Measurements from ENCODE around the gene PTPN2. TPM values are rescaled to one million over a fixed set of nuclear protein-coding genes. Genes with fewer than 3 reads are reported as not detected.

The PTPN2 gene
- total RNA-seq, 2 donors from 2014 or later, result 32.2 to 34.3 TPM

GRCh38 chr18:12872408-12872807 lies 11.6 kb downstream of the PTPN2 start:
- DNase-seq, result no peak
- TF ChIP-seq CTCF (IDR thresholded peaks at IDR 0.05), result no peak
- Histone ChIP-seq H3K27me3 (no peaks in the 10 kb centered on the region), H3K27ac (no peak overlapping the region), H3K36me3 (no peaks in the 10 kb centered on the region), H3K4me1 (no peaks in the 10 kb centered on the region), H3K4me3 (no peak overlapping the region), H3K9me3 (no peaks in the 10 kb centered on the region), H3K9ac (ENCODE audit: low read depth in 2 of 2, low read length in 2 of 2) (no peak overlapping the region)
- intact Hi-C loops (cut with DNase I), result no loop called here

GRCh38 chr18:12868576-12868975 lies 15.5 kb downstream of the PTPN2 start:
- Histone ChIP-seq H3K9me3 (no peaks in the 10 kb centered on the region), H3K36me3 (no peaks in the 10 kb centered on the region), H3K4me3 (no peak overlapping the region), H3K27me3 (no peaks in the 10 kb centered on the region), H3K4me1 (no peaks in the 10 kb centered on the region), H3K27ac (peak overlapping the region; percentile 35), H3K9ac (ENCODE audit: low read depth in 2 of 2, low read length in 2 of 2) (no peak overlapping the region)
- TF ChIP-seq CTCF (IDR thresholded peaks at IDR 0.05), result no peak
- DNase-seq, result peak; percentile 66
- intact Hi-C loops (cut with DNase I), result no loop called here

GRCh38 chr18:12867441-12868123 lies 16.5 kb downstream of the PTPN2 start:
- Histone ChIP-seq H3K27me3 (no peaks in the 10 kb centered on the region), H3K36me3 (no peaks in the 10 kb centered on the region), H3K4me3 (no peak overlapping the region), H3K4me1 (no peaks in the 10 kb centered on the region), H3K27ac (no peak overlapping the region), H3K9ac (ENCODE audit: low read depth in 2 of 2, low read length in 2 of 2) (no peak overlapping the region), H3K9me3 (no peaks in the 10 kb centered on the region)
- TF ChIP-seq CTCF (IDR thresholded peaks at IDR 0.05), result no peak
- no peak for DNase-seq
- intact Hi-C loops (cut with DNase I), result no loop called here

GRCh38 chr18:12863687-12864216 lies 20.3 kb downstream of the PTPN2 start:
- Histone ChIP-seq H3K27ac (no peak overlapping the region), H3K4me3 (no peak overlapping the region), H3K36me3 (no peaks in the 10 kb centered on the region), H3K9me3 (no peaks in the 10 kb centered on the region), H3K9ac (ENCODE audit: low read depth in 2 of 2, low read length in 2 of 2) (no peak overlapping the region), H3K27me3 (no peaks in the 10 kb centered on the region), H3K4me1 (no peaks in the 10 kb centered on the region)
- intact Hi-C loops (cut with DNase I), result no loop called here
- TF ChIP-seq CTCF (IDR thresholded peaks at IDR 0.05), result no peak
- DNase-seq, result no peak

GRCh38 chr18:12862874-12863482 lies 21.1 kb downstream of the PTPN2 start:
- H3K27ac ChIP-seq, result no peak overlapping the region
- peak overlapping the region in 1 of 2 donors; percentile 21 for H3K9ac ChIP-seq (ENCODE audit: low read depth in 2 of 2, low read length in 2 of 2)
- H3K4me1 ChIP-seq, result no peaks in the 10 kb centered on the region
- no peak overlapping the region for H3K4me3 ChIP-seq
- no peaks in the 10 kb centered on the region for H3K27me3 ChIP-seq
- no peaks in the 10 kb centered on the region for H3K36me3 ChIP-seq
- intact Hi-C loops (cut with DNase I), result no loop called here
- no peak for DNase-seq
- TF ChIP-seq CTCF (IDR thresholded peaks at IDR 0.05), result no peak
- no peaks in the 10 kb centered on the region for H3K9me3 ChIP-seq
